ENCODE results near the gene COX6A2.

The COX6A2 gene

GRCh38 chr16:31402687-31403086 lies 25.5 kb downstream of the COX6A2 start:
- Histone ChIP-seq H3K4me1 (ENCODE audit: insufficient read depth, low read length, poor library complexity, severe bottlenecking) (peaks cover 62% of the 10 kb centered on the region), H3K9ac (ENCODE audit: low read depth, low read length, poor library complexity, severe bottlenecking) (peak overlapping the region; percentile 31), H3F3A (ENCODE audit: low read depth) (peaks cover 11% of the 10 kb centered on the region), H3K4me3 (ENCODE audit: low read length, poor library complexity, severe bottlenecking) (peak overlapping the region; percentile 8), H4K20me1 (ENCODE audit: insufficient read depth, low read length, poor library complexity, severe bottlenecking) (no peaks in the 10 kb centered on the region), H3K9me3 (ENCODE audit: insufficient read depth, low read depth, low read length) (no peaks in the 10 kb centered on the region), H3K27me3 (ENCODE audit: insufficient read depth, low read length, poor library complexity, severe bottlenecking) (no peaks in the 10 kb centered on the region), H3K79me2 (ENCODE audit: insufficient read depth, low read length) (peaks cover 26% of the 10 kb centered on the region; the same call in 1 of the 2 replicates), H3K36me3 (ENCODE audit: insufficient read depth, low read length) (no peaks in the 10 kb centered on the region), H2AFZ (ENCODE audit: low read length) (no peak overlapping the region), H3K9me2 (replicated peaks; ENCODE audit: low read depth, low read length) (no peaks in the 10 kb centered on the region), H3K4me2 (ENCODE audit: low read depth, low read length, poor library complexity, severe bottlenecking) (peak overlapping the region; percentile 75)
- TF ChIP-seq EZH2phosphoT487 (IDR thresholded peaks at IDR 0.05; ENCODE audit: borderline replicate concordance) = no peak
- no peak for TF ChIP-seq CTCF (conservative IDR thresholded peaks at IDR 0.05; ENCODE audit: low read length)

GRCh38 chr16:31401436-31401835 lies 26.7 kb downstream of the COX6A2 start:
- H2AFZ ChIP-seq (ENCODE audit: low read length) = no peak overlapping the region
- H3K4me1 ChIP-seq (ENCODE audit: insufficient read depth, low read length, poor library complexity, severe bottlenecking) = peaks cover 72% of the 10 kb centered on the region
- peak overlapping the region; percentile 58 for H3K4me3 ChIP-seq (ENCODE audit: low read length, poor library complexity, severe bottlenecking)
- no peaks in the 10 kb centered on the region for H3K9me2 ChIP-seq (replicated peaks; ENCODE audit: low read depth, low read length)
- H3K27me3 ChIP-seq (ENCODE audit: insufficient read depth, low read length, poor library complexity, severe bottlenecking) = no peaks in the 10 kb centered on the region
- TF ChIP-seq EZH2phosphoT487 (IDR thresholded peaks at IDR 0.05; ENCODE audit: borderline replicate concordance) (no peak), CTCF (conservative IDR thresholded peaks at IDR 0.05; ENCODE audit: low read length) (no peak)
- no peaks in the 10 kb centered on the region for H3K36me3 ChIP-seq (ENCODE audit: insufficient read depth, low read length)
- no peaks in the 10 kb centered on the region for H4K20me1 ChIP-seq (ENCODE audit: insufficient read depth, low read length, poor library complexity, severe bottlenecking)
- peaks cover 11% of the 10 kb centered on the region for H3F3A ChIP-seq (ENCODE audit: low read depth)
- peak overlapping the region; percentile 64 for H3K9ac ChIP-seq (ENCODE audit: low read depth, low read length, poor library complexity, severe bottlenecking)
- H3K79me2 ChIP-seq (ENCODE audit: insufficient read depth, low read length) = peaks cover 36% of the 10 kb centered on the region; the same call in 1 of the 2 replicates
- no peaks in the 10 kb centered on the region for H3K9me3 ChIP-seq (ENCODE audit: insufficient read depth, low read depth, low read length)
- peak overlapping the region; percentile 75 for H3K4me2 ChIP-seq (ENCODE audit: low read depth, low read length, poor library complexity, severe bottlenecking)

- H3K4me1 ChIP-seq (ENCODE audit: insufficient read depth, low read length, poor library complexity, severe bottlenecking) = peaks cover 84% of the 10 kb centered on the region
- no peaks in the 10 kb centered on the region for H3K36me3 ChIP-seq (ENCODE audit: insufficient read depth, low read length)
- H3K27me3 ChIP-seq (ENCODE audit: insufficient read depth, low read length, poor library complexity, severe bottlenecking) = no peaks in the 10 kb centered on the region
- H3K9me3 ChIP-seq (ENCODE audit: insufficient read depth, low read depth, low read length) = no peaks in the 10 kb centered on the region
- peaks cover 11% of the 10 kb centered on the region for H3F3A ChIP-seq (ENCODE audit: low read depth)
- H2AFZ ChIP-seq (ENCODE audit: low read length) = no peak overlapping the region
- no peaks in the 10 kb centered on the region for H4K20me1 ChIP-seq (ENCODE audit: insufficient read depth, low read length, poor library complexity, severe bottlenecking)
- TF ChIP-seq EZH2phosphoT487 (IDR thresholded peaks at IDR 0.05; ENCODE audit: borderline replicate concordance) (no peak; the same call in 1 of the 2 replicates), CTCF (conservative IDR thresholded peaks at IDR 0.05; ENCODE audit: low read length) (no peak)
- peak overlapping the region; percentile 64 for H3K9ac ChIP-seq (ENCODE audit: low read depth, low read length, poor library complexity, severe bottlenecking)
- peak overlapping the region; percentile 61 for H3K4me3 ChIP-seq (ENCODE audit: low read length, poor library complexity, severe bottlenecking)
- no peaks in the 10 kb centered on the region for H3K9me2 ChIP-seq (replicated peaks; ENCODE audit: low read depth, low read length)
- H3K4me2 ChIP-seq (ENCODE audit: low read depth, low read length, poor library complexity, severe bottlenecking) = peak overlapping the region; percentile 75
- peaks cover 48% of the 10 kb centered on the region; the same call in 1 of the 2 replicates for H3K79me2 ChIP-seq (ENCODE audit: insufficient read depth, low read length)
Measured at GRCh38 chr16:31400191-31400590, 28.0 kb downstream of the COX6A2 start.
